Posterior vena cava (tissue), 2 donors: ENCODE measurements around the gene ZNF324. TPM values are rescaled to one million over a fixed set of nuclear protein-coding genes. Genes with fewer than 3 reads are reported as not detected.
A peak's percentile ranks its signal among the peaks of the same experiment; 100 is the strongest.
"Not testable (repeated sequence)": the region's sequence is repeated elsewhere in the genome, so short reads cannot be mapped to it uniquely, and the experiment has no call there.

Experiments used
- DNase-seq: peaks from one replicate; pipeline ENCODE4 v3.0.0-alpha.2; 2020; ENCODE audit warnings: low spot score
- intact Hi-C, 2 donors: fragments of 100-400 bp; cut with DNase I; formaldehyde crosslinking; loops; one replicate each; pipeline versions ENCODE4 v1.14.1 to v1.14.2; 2022 to 2023
- long read RNA-seq, 2 donors: library from polyadenylated mRNA; unstranded; transcript quantifications; one replicate each; pipeline ENCODE4 v2.0.0, GENCODE V29; 2020 to 2021
- total RNA-seq, 2 donors: library from RNA; stranded (reverse); fragmentation: NEBNext Ultra II Directional; extraction: Animal tissue kit (Norgen Biotek cat#: 25700); gene quantifications; one replicate each; pipeline ENCODE4 v1.2.1, GENCODE V29; 2021
- donor health status: DM: yes; HTN: yes; CAD: no.
- donor health status: DM: yes; HTN: yes; CAD: no.

The ZNF324 gene
- 1 to 10 TPM; 7.0 to 7.8 TPM for total RNA-seq
- long read RNA-seq, donor 1, partial matches to known transcripts = 0 of 5 reads
- long read RNA-seq, donor 1, other reads (novel, unspliced or antisense) = 2 of 5 reads
- long read RNA-seq, donor 2, transcript ZNF324-201 (4 exons, 3,000 nt) = major isoform, 45 of 54 reads
- long read RNA-seq, donor 2, partial matches to known transcripts = 8 of 54 reads
- long read RNA-seq, donor 2, other reads (novel, unspliced or antisense) = 1 of 54 reads

DNA sequence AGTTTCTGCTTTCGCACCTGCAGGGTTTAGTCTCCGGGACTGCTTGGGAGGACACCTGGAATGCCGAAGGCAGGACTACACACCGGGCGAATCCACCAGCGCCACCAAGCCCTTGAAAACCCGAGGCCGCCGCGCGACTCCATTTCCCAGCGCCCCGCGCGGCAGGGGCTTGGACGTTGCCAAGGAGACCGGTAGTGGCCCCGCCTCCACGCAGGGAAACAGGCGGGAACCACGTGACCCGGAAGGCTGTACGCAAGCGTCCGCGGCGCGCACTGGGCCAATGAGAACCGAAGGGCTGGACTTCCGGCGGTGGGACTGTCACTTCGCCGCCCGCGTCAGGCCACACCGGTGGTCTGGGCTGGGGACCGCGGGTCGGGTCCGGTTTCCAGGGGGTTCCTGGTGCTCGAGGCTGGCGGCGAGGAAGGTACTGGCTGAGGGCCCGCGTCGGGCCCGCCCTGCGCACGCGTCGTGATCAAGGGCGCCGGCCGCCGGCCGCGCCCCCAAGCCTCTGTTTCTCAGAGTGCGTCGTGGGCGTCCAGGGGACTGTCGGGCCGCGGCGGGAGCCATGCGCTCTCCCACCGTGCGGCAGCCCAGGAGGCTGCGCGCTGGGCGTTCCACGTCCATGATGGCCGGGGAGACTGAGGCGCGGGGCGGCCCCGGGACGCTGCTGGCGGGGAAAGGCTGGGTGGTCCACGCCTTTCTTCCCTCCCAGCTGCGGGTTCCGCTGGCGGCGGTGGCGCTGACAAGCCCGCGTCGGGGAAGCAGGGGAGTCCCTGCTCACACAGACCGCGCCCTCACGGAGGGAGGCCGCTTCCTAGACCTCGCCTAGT, at the start of gene ZNF324:
Gene ZNF324 (plus strand): TSS at position 321 of the 830 bp plus-strand sequence. CDS start 2,106 bp downstream, outside the sequence.
- DNase-seq = peak; percentile 100
- intact Hi-C loops = no loop called here

DNA sequence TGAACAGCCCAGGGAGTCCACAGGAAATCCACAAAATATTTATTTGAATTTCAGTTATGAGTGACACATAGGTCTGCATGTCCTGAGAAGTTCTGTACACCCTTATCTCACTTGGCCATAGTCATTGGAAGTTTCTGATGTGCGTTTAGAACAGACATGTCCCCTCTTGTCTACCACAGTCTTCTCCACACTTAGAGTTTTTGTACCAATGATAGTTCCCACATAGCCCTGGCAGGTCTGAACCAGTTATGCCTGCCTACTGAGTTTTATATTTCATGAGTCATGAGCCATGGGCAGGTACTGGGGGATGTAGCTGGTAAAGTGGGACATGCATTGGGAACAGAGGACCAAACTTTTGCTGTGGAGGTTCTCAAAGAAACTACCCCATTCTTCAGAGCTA, 38.3 kb upstream of the ZNF324 start:
- intact Hi-C loops = no loop called here
- no peak for DNase-seq

DNA sequence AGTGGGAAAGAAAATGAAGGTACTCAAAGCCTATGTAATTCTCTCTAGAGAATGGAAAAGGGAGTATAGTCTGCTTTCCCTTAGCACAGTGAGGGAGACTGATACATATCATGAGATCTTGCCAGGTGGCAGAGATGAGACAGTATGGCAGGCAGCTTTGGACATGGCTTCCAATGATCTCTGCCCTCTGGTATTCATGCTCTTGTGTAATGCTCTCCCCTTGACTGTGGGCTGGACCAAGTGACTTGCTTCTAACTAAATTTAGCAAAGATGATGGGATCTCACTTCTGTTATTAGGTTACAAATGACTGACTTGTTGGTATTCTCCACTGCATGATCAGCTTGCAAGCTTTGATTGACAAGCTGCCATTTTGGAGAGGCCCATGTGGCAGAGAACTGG, 37.1 kb upstream of the ZNF324 start:
- no peak for DNase-seq
- intact Hi-C loops = no loop called here

DNA sequence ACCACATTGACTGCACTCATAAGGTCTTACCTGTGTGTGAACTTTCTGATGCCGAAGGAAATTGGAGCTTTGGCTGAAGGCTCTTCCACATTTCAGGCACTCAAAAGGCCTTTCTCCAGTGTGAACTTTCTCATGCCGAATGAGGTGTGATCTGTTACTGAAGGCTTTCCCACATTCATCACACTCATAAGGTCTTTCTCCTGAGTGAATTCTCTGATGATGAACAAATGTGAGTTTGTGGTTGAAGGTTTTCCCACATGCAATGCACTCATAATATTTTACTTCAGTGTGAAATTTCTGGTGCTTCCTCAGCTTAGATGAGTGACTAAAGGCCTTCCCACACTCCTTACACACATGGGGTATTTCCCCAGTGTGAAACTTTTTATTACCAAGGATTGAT, 32.7 kb upstream of the ZNF324 start:
- intact Hi-C loops = no loop called here
- no peak for DNase-seq

DNA sequence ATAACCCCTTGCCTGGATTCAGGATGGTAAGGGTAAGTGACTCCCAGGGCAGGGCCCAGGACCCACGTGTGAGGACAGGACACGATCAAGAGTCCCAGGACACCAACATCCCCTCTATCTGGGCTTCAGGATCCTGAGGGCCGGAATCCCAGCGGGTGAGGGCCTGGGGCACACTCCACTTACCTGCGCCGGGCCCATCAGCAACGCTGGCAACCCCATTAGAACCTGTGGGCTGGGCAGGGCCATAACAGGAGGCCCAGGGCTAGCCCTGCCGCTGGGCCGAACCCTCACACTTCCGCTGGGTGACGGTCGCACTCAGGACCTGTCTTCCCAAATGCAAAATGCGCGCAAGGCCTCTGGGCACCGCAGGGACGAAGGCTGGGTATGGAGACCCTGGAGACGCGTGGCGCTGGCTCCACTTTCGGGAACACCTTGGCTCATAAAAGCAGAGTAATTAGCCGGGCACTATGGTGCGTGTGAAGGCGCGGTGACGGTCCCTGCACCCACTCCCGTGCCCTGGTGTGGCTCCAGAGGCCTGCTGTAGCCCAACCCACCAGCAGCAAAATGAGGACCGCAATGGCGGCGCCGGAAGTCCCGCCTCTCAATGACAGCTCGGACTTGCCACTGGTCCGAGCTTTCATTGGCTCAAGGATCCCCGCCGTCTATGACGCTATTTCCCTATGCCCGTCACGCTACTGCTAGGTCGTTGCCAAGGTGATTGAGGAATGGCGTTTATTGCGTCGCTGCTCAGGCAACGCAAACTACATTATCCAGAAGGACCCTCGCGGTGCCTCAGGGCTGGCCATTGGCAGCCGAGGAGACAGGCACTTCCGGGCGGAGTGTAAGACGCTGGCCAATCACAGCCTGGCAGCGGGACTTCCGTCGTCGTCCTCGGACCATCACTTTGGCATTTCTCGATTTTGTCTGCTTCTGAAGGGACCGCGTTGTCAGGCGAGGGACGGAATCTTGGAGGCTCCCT, 27.0 kb upstream of the ZNF324 start, which contains the start of gene ZNF132:
Gene ZNF132 (minus strand): TSS at position 578 of the 979 bp plus-strand sequence. CDS start 332 bp downstream, at position 246.
- DNase-seq = peak; percentile 99
- intact Hi-C loops = no loop called here

GRCh38 chr19:58440556-58440955, 26.3 kb upstream of the ZNF324 start:
- intact Hi-C loops = no loop called here
- DNase-seq = no peak

- intact Hi-C loops, DNase-seq: not testable (repeated sequence)
Observed at GRCh38 chr19:58442986-58443385, 23.9 kb upstream of the ZNF324 start.

- DNase-seq, intact Hi-C loops: not testable (repeated sequence)
Observed at GRCh38 chr19:58448860-58449259, 18.0 kb upstream of the ZNF324 start.

GRCh38 chr19:58449980-58450379, 16.9 kb upstream of the ZNF324 start:
- intact Hi-C loops, DNase-seq: not testable (repeated sequence)

DNA sequence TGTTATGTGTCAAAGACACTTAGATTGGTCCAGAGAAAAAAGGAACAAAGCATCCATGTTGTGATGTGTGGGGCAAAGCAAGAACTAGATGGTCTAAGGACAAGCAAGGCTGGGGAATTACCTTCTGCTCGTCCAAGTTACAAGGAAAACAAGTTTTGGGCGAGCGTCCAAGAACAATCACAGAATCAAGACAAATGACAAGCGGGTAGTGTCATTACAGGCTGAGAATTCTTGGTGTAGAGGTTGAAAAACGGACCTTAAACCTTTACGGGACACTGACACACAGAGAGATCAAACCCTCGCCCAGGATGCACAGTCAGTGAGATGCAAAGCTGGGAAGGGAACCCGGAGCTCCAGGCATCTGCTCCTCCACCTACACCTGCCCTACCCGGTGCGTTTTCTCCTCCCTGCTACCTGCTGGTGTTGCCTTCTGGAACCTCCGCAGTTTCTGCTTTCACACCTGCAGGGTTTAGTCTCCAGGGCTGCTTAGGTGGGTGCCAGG, 16.0 kb upstream of the ZNF324 start:
- intact Hi-C loops = no loop called here
- DNase-seq = no peak

GRCh38 chr19:58451358-58452101, 15.3 kb upstream of the ZNF324 start, which contains the start of gene ZNF324B:
Gene ZNF324B, plus strand, starts transcription at chr19:58451622. Its CDS starts 2,080 bp downstream, at chr19:58453702.
- peak; percentile 99 for DNase-seq
- intact Hi-C loops = no loop called here

GRCh38 chr19:58453743-58454142, 13.1 kb upstream of the ZNF324 start:
- intact Hi-C loops = no loop called here
- DNase-seq = no peak

- intact Hi-C loops = no loop called here
- no peak for DNase-seq
Observed at GRCh38 chr19:58455306-58455705, 11.6 kb upstream of the ZNF324 start.

- intact Hi-C loops = no loop called here
- DNase-seq = no peak
Observed at GRCh38 chr19:58456111-58456510, 10.8 kb upstream of the ZNF324 start.

DNA sequence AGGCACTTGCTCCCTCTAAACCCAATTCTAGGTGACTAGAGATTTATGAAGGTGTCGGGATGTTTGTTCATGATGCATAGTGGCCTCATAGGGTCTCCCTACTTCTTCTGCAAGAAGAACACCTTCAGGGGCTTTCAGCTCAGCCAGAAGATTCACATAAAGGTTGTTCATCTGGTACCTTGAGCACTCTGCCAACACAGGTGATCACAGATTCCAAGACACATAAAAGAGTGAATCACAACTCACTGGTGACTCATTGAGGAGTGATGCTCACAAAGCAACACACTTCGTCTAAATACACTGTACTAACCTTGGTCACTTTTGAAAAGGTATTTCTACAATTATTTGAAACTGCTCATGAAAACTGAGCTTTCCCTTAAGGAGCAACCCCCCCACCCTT, 6.8 kb upstream of the ZNF324 start:
- DNase-seq = no peak
- intact Hi-C loops = no loop called here

DNA sequence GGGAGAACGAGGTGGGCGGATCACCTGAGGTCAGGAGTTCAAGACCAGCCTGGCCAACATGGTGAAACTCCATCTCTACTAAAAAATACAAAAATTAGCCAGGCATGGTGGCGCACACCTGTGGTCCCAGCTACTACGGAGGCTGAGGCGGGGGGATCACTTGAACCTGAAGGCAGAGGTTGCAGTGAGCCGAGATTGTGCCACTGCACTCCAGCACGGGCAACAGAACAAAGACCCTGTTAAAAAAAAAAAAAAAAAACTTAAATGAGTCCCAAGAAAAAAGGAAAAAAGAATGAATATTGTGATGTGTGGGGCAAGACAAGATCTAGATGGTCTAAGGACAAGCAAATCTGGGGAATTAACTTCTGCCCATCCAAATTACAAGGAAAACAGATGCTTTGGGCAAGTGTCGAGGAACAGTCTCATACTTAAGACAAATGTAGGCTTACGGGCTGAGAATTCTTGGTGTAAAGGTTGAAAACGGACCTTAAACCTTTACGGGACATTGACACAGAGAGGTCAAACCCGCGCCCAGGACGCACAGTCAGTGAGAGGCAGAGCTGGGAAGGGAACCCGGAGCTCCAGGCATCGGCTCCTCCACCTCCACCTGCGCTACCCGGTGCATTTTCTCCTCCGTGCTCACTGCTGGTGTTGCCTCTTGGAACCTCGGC, 656 bp upstream of the ZNF324 start:
- no peak for DNase-seq
- intact Hi-C loops = no loop called here

DNA sequence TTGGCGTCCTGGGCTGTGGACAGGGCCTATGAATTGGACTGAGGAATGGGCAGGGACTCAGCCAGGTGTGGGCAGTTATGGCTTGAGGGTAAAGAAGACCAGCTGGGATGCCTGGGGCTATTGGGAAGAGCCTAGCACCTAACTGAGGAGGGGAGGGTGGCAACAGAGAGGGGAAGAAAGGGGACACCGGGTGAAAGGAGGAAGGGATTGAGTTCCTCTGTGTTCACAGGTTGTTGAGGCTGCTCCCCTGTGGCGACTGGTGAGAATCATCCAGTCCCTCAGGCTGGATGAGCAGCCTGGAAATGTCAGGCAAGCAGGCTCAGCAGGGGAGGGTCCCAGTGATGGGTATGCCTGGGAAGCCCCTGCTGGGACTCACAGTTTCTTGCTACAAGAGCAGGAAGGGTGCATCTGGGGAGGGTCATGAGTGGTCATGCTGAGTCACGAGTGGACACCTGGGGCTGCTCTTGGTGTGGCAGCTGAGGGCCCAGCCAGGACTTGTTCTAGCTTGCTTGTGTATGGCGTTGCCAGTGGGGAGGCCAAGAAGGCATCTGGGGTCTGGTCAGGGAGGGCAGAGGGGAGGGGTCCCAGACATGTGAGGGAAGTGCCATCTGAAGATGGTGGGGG, 1.4 kb downstream of the ZNF324 start:
- intact Hi-C loops = no loop called here
- no peak for DNase-seq
